ENCODE data around the gene RUFY3. TPM values are rescaled to one million over a fixed set of nuclear protein-coding genes. Genes with fewer than 3 reads are reported as not detected.
"Not testable (repeated sequence)": the region's sequence is repeated elsewhere in the genome, so short reads cannot be mapped to it uniquely, and the experiment has no call there.

Gene RUFY3
- total RNA-seq, 1 donor: 82.5 TPM

DNA sequence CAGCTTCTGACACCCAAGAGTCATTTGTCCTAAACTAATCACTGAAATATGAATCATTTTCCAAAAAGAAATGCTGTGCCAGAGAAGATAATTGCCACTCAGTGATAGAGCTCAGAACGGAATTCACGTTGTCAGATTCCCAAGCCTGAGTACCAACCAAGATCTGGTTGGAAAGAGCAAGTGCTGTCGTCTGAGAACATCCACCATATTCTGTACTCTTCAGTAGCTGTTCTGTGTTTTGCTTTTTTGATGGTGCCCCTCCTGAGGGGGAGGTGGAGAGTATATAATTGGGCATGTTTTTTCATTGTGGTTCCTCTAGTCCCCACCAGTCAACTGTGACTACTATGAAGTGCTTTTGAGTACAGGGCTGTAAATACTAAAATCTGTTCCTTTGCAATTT lies 13.2 kb downstream of the RUFY3 start:
- TF ChIP-seq, protein P1, sequence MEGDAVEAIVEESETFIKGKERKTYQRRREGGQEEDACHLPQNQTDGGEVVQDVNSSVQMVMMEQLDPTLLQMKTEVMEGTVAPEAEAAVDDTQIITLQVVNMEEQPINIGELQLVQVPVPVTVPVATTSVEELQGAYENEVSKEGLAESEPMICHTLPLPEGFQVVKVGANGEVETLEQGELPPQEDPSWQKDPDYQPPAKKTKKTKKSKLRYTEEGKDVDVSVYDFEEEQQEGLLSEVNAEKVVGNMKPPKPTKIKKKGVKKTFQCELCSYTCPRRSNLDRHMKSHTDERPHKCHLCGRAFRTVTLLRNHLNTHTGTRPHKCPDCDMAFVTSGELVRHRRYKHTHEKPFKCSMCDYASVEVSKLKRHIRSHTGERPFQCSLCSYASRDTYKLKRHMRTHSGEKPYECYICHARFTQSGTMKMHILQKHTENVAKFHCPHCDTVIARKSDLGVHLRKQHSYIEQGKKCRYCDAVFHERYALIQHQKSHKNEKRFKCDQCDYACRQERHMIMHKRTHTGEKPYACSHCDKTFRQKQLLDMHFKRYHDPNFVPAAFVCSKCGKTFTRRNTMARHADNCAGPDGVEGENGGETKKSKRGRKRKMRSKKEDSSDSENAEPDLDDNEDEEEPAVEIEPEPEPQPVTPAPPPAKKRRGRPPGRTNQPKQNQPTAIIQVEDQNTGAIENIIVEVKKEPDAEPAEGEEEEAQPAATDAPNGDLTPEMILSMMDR (IDR thresholded peaks at IDR 0.05; ENCODE audit: extremely low read depth, low read depth, low read length): no peak
- Histone ChIP-seq H3K4me1 (ENCODE audit: insufficient read depth, low read length) (peaks cover 22% of the 10 kb centered on the region), H3K4me3 (ENCODE audit: insufficient read depth, low read length) (peak overlapping the region; percentile 63), H3K9me3 (ENCODE audit: low read depth, low read length) (no peaks in the 10 kb centered on the region), H3K4me2 (ENCODE audit: insufficient read depth, low read length) (peak overlapping the region; percentile 75), H3K27ac (ENCODE audit: low read depth, low read length) (peak overlapping the region; percentile 74), H4K20me1 (ENCODE audit: insufficient read depth, low read length) (peaks cover 5% of the 10 kb centered on the region), H3K79me2 (ENCODE audit: insufficient read depth, low read length) (peaks cover 72% of the 10 kb centered on the region), H3K27me3 (ENCODE audit: insufficient read depth, low read length) (no peaks in the 10 kb centered on the region), H3K36me3 (ENCODE audit: insufficient read depth, low read length) (no peaks in the 10 kb centered on the region), H2AFZ (ENCODE audit: low read length) (peak overlapping the region; percentile 18)
- DNase-seq (ENCODE audit: insufficient read length, low spot score, missing footprints): peak; percentile 17

DNA sequence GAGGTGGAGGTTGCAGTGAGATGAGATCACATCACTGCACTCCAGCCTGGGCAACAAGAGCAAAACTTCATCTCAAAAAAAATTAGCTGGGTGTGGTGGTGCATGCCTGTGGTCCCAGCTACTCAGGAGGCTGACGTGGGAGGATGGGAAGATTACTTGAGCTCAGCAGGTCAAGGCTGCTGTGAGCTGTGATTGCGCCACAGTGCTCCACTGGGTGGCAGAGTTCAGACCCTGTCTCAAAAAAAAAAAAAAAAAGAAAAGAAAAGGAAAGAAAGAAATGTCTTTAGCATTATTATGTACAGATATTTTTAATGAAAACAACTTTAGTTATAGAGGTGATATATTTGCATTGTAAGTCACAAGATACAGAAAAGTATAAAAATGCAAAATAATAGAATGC lies 14.2 kb downstream of the RUFY3 start:
- TF ChIP-seq, protein P1 (IDR thresholded peaks at IDR 0.05; ENCODE audit: extremely low read depth, low read depth, low read length): peak; percentile 29
- H4K20me1 ChIP-seq (ENCODE audit: insufficient read depth, low read length): peaks cover 12% of the 10 kb centered on the region
- H3K4me3 ChIP-seq (ENCODE audit: insufficient read depth, low read length); H2AFZ ChIP-seq (ENCODE audit: low read length); H3K36me3 ChIP-seq (ENCODE audit: insufficient read depth, low read length); DNase-seq (ENCODE audit: insufficient read length, low spot score, missing footprints); H3K27me3 ChIP-seq (ENCODE audit: insufficient read depth, low read length); H3K4me2 ChIP-seq (ENCODE audit: insufficient read depth, low read length); H3K27ac ChIP-seq (ENCODE audit: low read depth, low read length); H3K9me3 ChIP-seq (ENCODE audit: low read depth, low read length): not testable (repeated sequence)
- peaks cover 74% of the 10 kb centered on the region for H3K79me2 ChIP-seq (ENCODE audit: insufficient read depth, low read length)
- peaks cover 28% of the 10 kb centered on the region for H3K4me1 ChIP-seq (ENCODE audit: insufficient read depth, low read length)

DNA sequence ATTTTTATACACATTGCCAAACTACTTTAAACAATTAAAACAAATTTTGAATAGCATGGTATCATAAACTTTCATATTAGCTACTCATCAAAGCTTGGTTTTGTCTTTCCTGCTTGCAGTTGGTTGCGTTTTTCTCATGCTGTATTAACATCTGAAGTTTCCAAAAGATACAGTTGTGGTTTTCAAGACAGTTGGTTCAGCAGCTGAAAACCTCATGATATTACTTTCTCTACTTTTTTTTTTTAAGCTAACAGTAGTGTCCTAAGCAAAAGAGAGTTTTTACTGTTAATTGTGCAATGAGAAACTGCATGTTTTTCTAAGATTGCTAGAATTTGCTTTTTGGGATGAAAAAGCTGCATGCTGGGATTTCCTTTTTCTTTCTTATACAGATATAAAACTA lies 15.2 kb downstream of the RUFY3 start:
- TF ChIP-seq, protein P1 (IDR thresholded peaks at IDR 0.05; ENCODE audit: extremely low read depth, low read depth, low read length): no peak
- no peaks in the 10 kb centered on the region for H3K36me3 ChIP-seq (ENCODE audit: insufficient read depth, low read length)
- peaks cover 39% of the 10 kb centered on the region for H3K4me1 ChIP-seq (ENCODE audit: insufficient read depth, low read length)
- H3K27me3 ChIP-seq (ENCODE audit: insufficient read depth, low read length): no peaks in the 10 kb centered on the region
- H3K9me3 ChIP-seq (ENCODE audit: low read depth, low read length): no peaks in the 10 kb centered on the region
- H3K4me3 ChIP-seq (ENCODE audit: insufficient read depth, low read length): no peak overlapping the region
- DNase-seq (ENCODE audit: insufficient read length, low spot score, missing footprints): no peak
- H3K79me2 ChIP-seq (ENCODE audit: insufficient read depth, low read length): peaks cover 74% of the 10 kb centered on the region
- H3K27ac ChIP-seq (ENCODE audit: low read depth, low read length): peak overlapping the region; percentile 25
- no peak overlapping the region for H3K4me2 ChIP-seq (ENCODE audit: insufficient read depth, low read length)
- peaks cover 13% of the 10 kb centered on the region for H4K20me1 ChIP-seq (ENCODE audit: insufficient read depth, low read length)
- no peak overlapping the region for H2AFZ ChIP-seq (ENCODE audit: low read length)

DNA sequence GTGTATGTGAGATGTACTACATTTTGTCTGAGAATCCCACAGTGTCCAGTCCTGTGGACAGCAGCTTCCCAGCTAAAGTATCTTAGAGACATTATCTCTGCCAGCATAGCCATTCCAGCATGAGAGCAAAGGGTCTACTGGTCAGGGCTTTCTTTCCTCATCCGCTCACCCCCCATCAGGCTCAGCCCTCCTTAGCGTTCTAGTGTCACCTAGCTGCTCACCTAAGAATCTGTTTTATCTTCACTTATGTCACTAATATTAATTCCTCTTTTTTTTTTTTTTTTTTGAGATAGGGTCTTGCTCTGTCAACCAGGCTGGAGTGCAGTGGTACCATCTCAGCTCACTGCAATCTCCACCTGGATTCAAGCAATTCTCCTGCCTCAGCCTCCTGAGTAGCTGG lies 15.6 kb downstream of the RUFY3 start:
- Histone ChIP-seq H3K36me3 (ENCODE audit: insufficient read depth, low read length) (no peaks in the 10 kb centered on the region), H3K4me1 (ENCODE audit: insufficient read depth, low read length) (peaks cover 43% of the 10 kb centered on the region), H3K4me3 (ENCODE audit: insufficient read depth, low read length) (no peak overlapping the region), H3K4me2 (ENCODE audit: insufficient read depth, low read length) (no peak overlapping the region), H4K20me1 (ENCODE audit: insufficient read depth, low read length) (peaks cover 13% of the 10 kb centered on the region), H2AFZ (ENCODE audit: low read length) (no peak overlapping the region), H3K9me3 (ENCODE audit: low read depth, low read length) (no peaks in the 10 kb centered on the region), H3K27me3 (ENCODE audit: insufficient read depth, low read length) (no peaks in the 10 kb centered on the region), H3K27ac (ENCODE audit: low read depth, low read length) (peak overlapping the region; percentile 25), H3K79me2 (ENCODE audit: insufficient read depth, low read length) (peaks cover 74% of the 10 kb centered on the region)
- TF ChIP-seq, protein P1 (IDR thresholded peaks at IDR 0.05; ENCODE audit: extremely low read depth, low read depth, low read length): no peak
- DNase-seq (ENCODE audit: insufficient read length, low spot score, missing footprints): no peak
